Hepatic stellate cell (primary cell): ENCODE measurements around the gene XPO4.

Experiments used
- DNase-seq: peaks from one replicate; pipeline ENCODE4 v3.0.0; 2011; ENCODE audit warnings: low spot score

The XPO4 gene

GRCh38 chr13:20828539-20829364 is 73.8 kb downstream of the XPO4 start:
- peak; percentile 7 for DNase-seq

- no peak for DNase-seq
Observed at GRCh38 chr13:20826843-20827560, 75.5 kb downstream of the XPO4 start.

GRCh38 chr13:20826301-20826700 is 76.2 kb downstream of the XPO4 start:
- DNase-seq = no peak

GRCh38 chr13:20825477-20825875 is 77.1 kb downstream of the XPO4 start:
- DNase-seq = no peak

- peak; percentile 27 for DNase-seq
Observed at GRCh38 chr13:20824762-20825476, 77.6 kb downstream of the XPO4 start.

- DNase-seq = no peak
Observed at GRCh38 chr13:20823071-20823470, 79.5 kb downstream of the XPO4 start.

GRCh38 chr13:20822406-20822805 is 80.1 kb downstream of the XPO4 start:
- DNase-seq = no peak

- DNase-seq = no peak
Observed at GRCh38 chr13:20819715-20820114, 82.8 kb downstream of the XPO4 start.

- no peak for DNase-seq
Observed at GRCh38 chr13:20815464-20815863, 87.1 kb downstream of the XPO4 start.

- DNase-seq = peak; percentile 57
Observed at GRCh38 chr13:20814224-20814910, 88.2 kb downstream of the XPO4 start.

GRCh38 chr13:20812890-20813289 is 89.7 kb downstream of the XPO4 start:
- no peak for DNase-seq

- no peak for DNase-seq
Observed at GRCh38 chr13:20810808-20811207, 91.7 kb downstream of the XPO4 start.

GRCh38 chr13:20808874-20809273 is 93.7 kb downstream of the XPO4 start:
- no peak for DNase-seq

GRCh38 chr13:20803180-20803965 is 99.2 kb downstream of the XPO4 start:
- no peak for DNase-seq

- DNase-seq = no peak
Observed at GRCh38 chr13:20801707-20802106, 100.8 kb downstream of the XPO4 start.

- no peak for DNase-seq
Observed at GRCh38 chr13:20799726-20800416, 102.7 kb downstream of the XPO4 start.

- no peak for DNase-seq
Observed at GRCh38 chr13:20798027-20798426, 104.5 kb downstream of the XPO4 start.

- DNase-seq = peak; percentile 43
Observed at GRCh38 chr13:20796791-20797508, 105.6 kb downstream of the XPO4 start.

GRCh38 chr13:20789665-20790064 is 112.9 kb downstream of the XPO4 start:
- no peak for DNase-seq

GRCh38 chr13:20788312-20788711 is 114.2 kb downstream of the XPO4 start:
- no peak for DNase-seq
